Loucy (cell line): ENCODE results near the gene NFATC3.
"Not testable (repeated sequence)": the region's sequence is repeated elsewhere in the genome, so short reads cannot be mapped to it uniquely, and the experiment has no call there.

Source experiments
- H2AFZ ChIP-seq: fragments of 200-600 bp; sonication (generic); 2 replicates; pipeline ENCODE4 v1.6.0; 2016; ENCODE audit warnings: antibody characterized with exemption, mild to moderate bottlenecking, low read length, moderate library complexity
- H3F3A ChIP-seq: fragments of 200-600 bp; 2 replicates; pipeline ENCODE4 v1.6.0; 2016; ENCODE audit warnings: antibody characterized with exemption, low read depth, mild to moderate bottlenecking
- H3K27me3 ChIP-seq: fragments of 200-600 bp; sonication (generic); 2 replicates; pipeline ENCODE4 v1.6.1; 2014; ENCODE audit warnings: low read length, mild to moderate bottlenecking; ENCODE audit not compliant: insufficient read depth, poor library complexity, severe bottlenecking
- H3K36me3 ChIP-seq: fragments of 200-600 bp; sonication (generic); 2 replicates; pipeline ENCODE4 v1.6.1; 2016; ENCODE audit warnings: low read length; ENCODE audit not compliant: insufficient read depth
- H3K4me1 ChIP-seq: fragments of 200-600 bp; sonication (generic); 2 replicates; pipeline ENCODE4 v1.5.1; 2014; ENCODE audit warnings: low read length, mild to moderate bottlenecking; ENCODE audit not compliant: insufficient read depth, poor library complexity, severe bottlenecking
- H3K4me2 ChIP-seq: fragments of 200-600 bp; sonication (generic); 2 replicates; pipeline ENCODE4 v1.6.0; 2014; ENCODE audit warnings: antibody characterized with exemption, low read length, low read depth, mild to moderate bottlenecking; ENCODE audit not compliant: poor library complexity, severe bottlenecking
- H3K4me3 ChIP-seq: fragments of 200-600 bp; sonication (generic); 2 replicates; pipeline ENCODE4 v1.5.1; 2014; ENCODE audit warnings: low read length, mild to moderate bottlenecking, mixed read lengths; ENCODE audit not compliant: poor library complexity, severe bottlenecking
- H3K79me2 ChIP-seq: fragments of 200-600 bp; sonication (generic); 2 replicates; pipeline ENCODE4 v1.6.1; 2014; ENCODE audit warnings: low read length; ENCODE audit not compliant: insufficient read depth
- H3K9ac ChIP-seq: fragments of 200-600 bp; sonication (generic); 2 replicates; pipeline ENCODE4 v1.6.0; 2014; ENCODE audit warnings: mild to moderate bottlenecking, low read depth, low read length, moderate library complexity; ENCODE audit not compliant: poor library complexity, severe bottlenecking
- H3K9me2 ChIP-seq: fragments of 200-600 bp; sonication (generic); replicated peaks from 2 replicates; pipeline ENCODE4 v1.6.1; 2016; ENCODE audit warnings: low read depth, low read length, mixed read lengths
- H3K9me3 ChIP-seq: fragments of 200-600 bp; sonication (generic); 2 replicates; pipeline ENCODE4 v1.6.1; 2014; ENCODE audit warnings: mild to moderate bottlenecking, antibody characterized with exemption, low read length, low read depth; ENCODE audit not compliant: insufficient read depth
- H4K20me1 ChIP-seq: fragments of 200-600 bp; sonication (generic); 2 replicates; pipeline ENCODE4 v1.6.0; 2014; ENCODE audit warnings: antibody characterized with exemption, low read length, mild to moderate bottlenecking; ENCODE audit not compliant: insufficient read depth, poor library complexity, severe bottlenecking
- CTCF ChIP-seq: fragments of 200-600 bp; sonication (generic); conservative IDR thresholded peaks from 2 replicates; pipeline ENCODE4 v1.5.1; 2014; ENCODE audit warnings: mild to moderate bottlenecking, antibody characterized with exemption, low read length
- EZH2phosphoT487 ChIP-seq: fragments of 200-600 bp; IDR thresholded peaks from 2 replicates; pipeline ENCODE4 v1.6.1; 2018; ENCODE audit warnings: antibody characterized with exemption, mild to moderate bottlenecking, moderate library complexity, borderline replicate concordance

The NFATC3 gene

GRCh38 chr16:68090533-68090932, 5.4 kb downstream of the NFATC3 start:
- H3K79me2 ChIP-seq = peaks cover 99% of the 10 kb centered on the region
- no peaks in the 10 kb centered on the region for H3K9me3 ChIP-seq
- H3K9ac ChIP-seq = peak overlapping the region; percentile 67
- H2AFZ ChIP-seq = no peak overlapping the region
- no peaks in the 10 kb centered on the region for H3K9me2 ChIP-seq
- H3K36me3 ChIP-seq = no peaks in the 10 kb centered on the region
- no peaks in the 10 kb centered on the region for H3K27me3 ChIP-seq
- TF ChIP-seq EZH2phosphoT487 = no peak
- TF ChIP-seq CTCF = no peak
- peaks cover 66% of the 10 kb centered on the region for H3K4me1 ChIP-seq
- peak overlapping the region; percentile 86 for H3K4me3 ChIP-seq
- H3K4me2 ChIP-seq = peak overlapping the region; percentile 82
- peaks cover 98% of the 10 kb centered on the region for H4K20me1 ChIP-seq
- 0 out of 2 replicates have a peak, but pooled peaks cover 3% of the 10 kb centered on the region for H3F3A ChIP-seq

GRCh38 chr16:68091380-68092261, 6.5 kb downstream of the NFATC3 start:
- H3K9ac ChIP-seq = peak overlapping the region; percentile 67
- peak overlapping the region; percentile 82 for H3K4me2 ChIP-seq
- peaks cover 98% of the 10 kb centered on the region for H4K20me1 ChIP-seq

GRCh38 chr16:68092275-68092674, 7.1 kb downstream of the NFATC3 start:
- not testable (repeated sequence) for H3F3A ChIP-seq, H3K9me3 ChIP-seq, H3K36me3 ChIP-seq, H2AFZ ChIP-seq, H3K27me3 ChIP-seq, H3K9me2 ChIP-seq
- Histone ChIP-seq H4K20me1 (peaks cover 98% of the 10 kb centered on the region), H3K4me3 (peak overlapping the region; percentile 86), H3K9ac (peak overlapping the region; percentile 67), H3K79me2 (peaks cover 99% of the 10 kb centered on the region), H3K4me2 (peak overlapping the region; percentile 82), H3K4me1 (peaks cover 80% of the 10 kb centered on the region)

More at GRCh38 chr16:68091380-68092261, 6.5 kb downstream of the NFATC3 start:
- Histone ChIP-seq H3K36me3 (no peaks in the 10 kb centered on the region), H2AFZ (no peak overlapping the region), H3F3A (no peaks in the 10 kb centered on the region), H3K9me2 (no peaks in the 10 kb centered on the region), H3K9me3 (no peaks in the 10 kb centered on the region), H3K4me1 (peaks cover 73% of the 10 kb centered on the region), H3K27me3 (no peaks in the 10 kb centered on the region), H3K79me2 (peaks cover 99% of the 10 kb centered on the region), H3K4me3 (peak overlapping the region; percentile 86)
- no peak for TF ChIP-seq EZH2phosphoT487
- TF ChIP-seq CTCF = no peak
